SH-SY5Y (cell line): ENCODE results near the gene GTPBP3.

Experiments
- GATA2 ChIP-seq: IDR thresholded peaks from 2 replicates; pipeline ENCODE4 v1.6.1; 2011; ENCODE audit warnings: mild to moderate bottlenecking, low read depth, low read length
- GATA3 ChIP-seq: IDR thresholded peaks from 2 replicates; pipeline ENCODE4 v1.6.1; 2011; ENCODE audit warnings: low read depth, mild to moderate bottlenecking, low read length, moderate library complexity

GRCh38 chr19:17305517-17306284, 31.7 kb upstream of the GTPBP3 start, which contains the start of gene MRPL34:
- TF ChIP-seq GATA2 = peak; percentile 72
- no peak for TF ChIP-seq GATA3
